Activated CD4-positive, alpha-beta T cell treated with anti-CD3 and anti-CD28 coated beads, Interleukin-2, Interleukin-6, amounts not matched to agents 100 ng/mL and 50 ng/mL, durations not matched to agents 16 hours and 8 hours (primary cell): ENCODE results near the gene URAD.
A peak's percentile ranks its signal among the peaks of the same experiment; 100 is the strongest.

Experiments
- DNase-seq: peaks from one replicate; pipeline ENCODE4 v3.0.0-alpha.2; 2020

The URAD gene

DNA sequence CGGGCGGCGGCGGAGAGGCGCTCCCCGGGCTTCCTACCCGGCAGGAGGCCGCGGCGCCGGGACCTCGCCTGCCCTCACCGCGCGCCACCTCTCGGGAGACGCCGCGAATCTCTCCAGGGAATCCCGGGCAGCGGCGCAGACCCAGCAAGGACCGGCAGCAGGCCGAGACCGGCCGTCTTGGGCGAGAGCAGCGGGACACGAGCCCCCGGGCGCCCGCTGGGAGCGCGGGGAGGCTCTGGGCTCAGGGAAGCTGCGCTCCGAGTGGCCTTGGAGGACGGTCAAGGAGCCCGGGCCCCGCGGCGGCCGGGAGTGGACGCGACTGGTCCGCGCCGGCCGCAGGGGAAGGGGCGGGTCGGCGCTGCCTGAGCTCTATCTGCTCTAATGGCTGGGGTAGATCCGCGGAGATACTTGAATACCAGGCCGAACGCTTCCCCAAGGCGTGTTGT, 34.1 kb downstream of the URAD start:
- no peak for DNase-seq

DNA sequence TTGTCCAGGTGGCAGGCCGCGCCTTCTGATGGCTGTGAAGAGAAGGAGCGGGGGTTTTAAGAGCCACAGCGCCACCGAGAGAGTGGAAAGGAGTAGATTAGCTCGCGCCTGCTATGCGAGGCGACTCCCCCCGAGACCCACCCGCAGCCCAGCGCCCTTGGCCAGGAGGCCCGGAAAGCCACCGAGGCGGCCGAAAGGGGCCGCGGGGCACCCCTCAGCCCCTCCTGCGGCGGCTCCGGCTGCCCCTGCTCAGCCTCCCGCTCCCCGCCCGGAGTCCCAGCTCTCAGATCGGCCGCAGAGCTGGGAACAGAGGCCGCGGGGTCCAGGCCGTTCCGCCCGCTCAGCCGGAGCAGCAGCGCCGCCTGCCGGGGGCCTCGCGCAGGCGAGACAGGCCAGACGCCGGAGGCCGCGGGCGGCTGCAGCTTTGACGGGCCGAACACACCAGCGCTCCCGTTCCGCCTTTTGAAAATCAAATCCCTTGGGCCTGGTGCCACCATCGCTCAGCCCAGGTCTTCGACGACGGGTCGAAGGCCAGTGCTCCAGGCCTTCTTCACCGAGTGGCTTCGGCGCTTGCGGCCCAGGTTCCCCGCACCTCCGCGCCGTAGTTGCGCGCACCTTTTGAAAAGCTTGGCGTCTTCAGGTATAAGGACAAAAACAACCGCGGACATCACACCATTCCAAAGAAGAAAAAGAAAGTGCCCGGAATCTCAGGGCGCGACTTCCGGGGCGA, 34.7 kb downstream of the URAD start:
- peak; percentile 82 for DNase-seq

DNA sequence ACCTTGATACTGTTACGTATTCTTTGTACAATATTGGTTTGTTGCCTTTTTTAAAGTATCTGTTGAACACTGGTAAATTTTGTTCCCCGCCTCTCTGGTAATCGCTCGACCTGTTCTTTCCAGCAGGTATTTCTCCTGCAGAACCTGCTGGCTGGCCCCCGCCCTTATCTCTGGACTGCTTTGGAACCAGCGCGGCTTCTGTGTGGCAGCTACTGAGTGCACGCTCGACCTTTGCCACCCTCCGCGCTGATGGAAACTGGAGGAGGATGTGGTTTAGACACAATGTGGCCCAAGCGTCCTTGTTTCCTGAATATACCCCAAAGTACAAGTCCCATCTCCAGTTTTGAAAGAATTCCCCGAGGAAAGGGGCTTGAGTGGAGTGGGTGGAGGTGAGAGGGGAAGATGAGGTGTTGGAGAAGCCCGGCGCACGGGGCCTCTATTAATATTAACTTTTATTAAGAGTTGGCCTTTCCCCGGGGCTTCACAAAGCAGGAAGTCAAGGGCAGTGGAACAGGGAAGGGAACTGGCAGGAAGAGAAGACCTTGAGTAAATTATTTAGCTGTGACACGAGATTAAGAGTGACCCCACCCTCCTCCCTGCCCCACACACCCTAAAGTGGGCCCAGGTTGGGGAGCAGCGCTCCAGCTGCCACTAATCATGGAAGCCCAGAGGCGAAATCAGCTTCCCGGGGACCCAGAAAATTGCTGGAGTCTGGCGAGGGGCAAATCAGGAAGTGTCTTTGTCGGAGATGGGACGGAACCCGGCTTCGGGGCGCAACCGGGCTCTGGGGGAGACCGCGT, 35.4 kb downstream of the URAD start:
- no peak for DNase-seq

DNA sequence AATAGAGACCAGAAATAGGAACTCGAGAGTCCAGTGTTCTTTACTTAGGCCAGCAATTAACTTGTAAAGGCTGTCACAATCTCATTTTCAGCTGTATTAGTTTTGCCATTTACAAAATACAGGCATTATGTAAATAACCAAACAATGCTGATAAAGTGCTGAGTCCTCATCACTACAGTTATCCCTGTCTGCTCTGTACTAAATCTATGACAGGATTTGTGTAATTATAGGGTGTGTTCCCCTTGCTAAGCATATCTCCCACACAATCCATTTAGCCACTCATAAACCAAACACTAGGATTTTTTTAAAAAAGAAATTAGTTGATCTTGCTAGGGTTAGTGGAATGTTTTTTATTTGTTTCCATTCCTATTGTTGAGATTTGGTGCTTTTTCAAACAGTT, 45.5 kb downstream of the URAD start:
- DNase-seq, result no peak

DNA sequence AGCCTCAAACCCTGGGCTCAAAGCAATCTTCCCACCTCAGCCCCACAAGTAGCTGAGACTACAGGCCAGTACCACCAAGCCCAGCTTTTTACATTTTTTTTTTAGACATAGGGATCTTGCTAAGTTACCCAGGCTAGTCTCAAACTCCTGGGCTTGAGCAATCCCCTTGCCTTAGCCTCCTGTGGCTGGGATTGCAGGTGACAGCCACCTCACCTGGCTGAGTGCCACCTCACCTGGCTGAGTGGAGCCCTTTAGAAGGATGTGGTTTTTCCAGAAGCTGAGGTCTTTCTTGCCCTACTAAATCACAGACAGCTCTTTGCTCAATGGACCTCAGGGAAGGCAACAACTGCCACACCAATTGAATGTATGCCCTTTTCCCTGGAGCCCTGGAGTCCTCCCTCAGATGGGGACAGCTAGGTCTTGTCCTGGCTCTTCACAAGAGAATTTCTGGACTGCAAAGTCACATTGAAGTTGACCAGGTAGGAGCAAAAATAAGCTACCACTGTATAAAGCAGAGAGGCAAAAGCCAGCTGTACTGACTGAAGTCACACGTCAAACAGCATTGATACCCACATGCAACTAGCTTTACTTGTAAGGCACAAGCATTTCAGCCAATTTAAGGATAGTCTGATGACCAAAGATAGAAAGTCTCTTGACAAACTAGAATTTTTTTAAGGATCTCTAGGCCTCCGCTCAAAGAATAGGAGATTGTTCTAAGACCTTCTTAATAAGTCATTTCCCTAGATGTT, 54.7 kb downstream of the URAD start:
- no peak for DNase-seq

DNA sequence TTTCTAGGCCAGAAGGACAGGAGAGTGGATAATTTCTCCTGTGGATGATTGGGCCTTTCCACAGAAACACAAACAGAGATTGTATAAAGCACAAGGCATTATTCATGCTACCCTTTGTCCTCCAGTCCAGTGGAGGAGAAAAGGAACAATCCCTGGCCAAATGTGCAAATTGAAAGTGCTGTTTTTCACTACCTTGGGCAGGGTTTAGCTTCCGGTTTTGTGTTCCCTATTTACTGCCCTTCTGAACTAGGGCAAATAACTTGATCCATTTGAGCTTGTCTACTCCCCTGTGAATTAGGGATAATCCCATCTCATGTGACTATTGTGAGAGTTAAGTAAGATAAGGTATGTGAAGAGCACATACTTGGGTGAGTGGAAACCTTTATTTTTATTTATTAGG, 55.4 kb downstream of the URAD start:
- no peak for DNase-seq

DNA sequence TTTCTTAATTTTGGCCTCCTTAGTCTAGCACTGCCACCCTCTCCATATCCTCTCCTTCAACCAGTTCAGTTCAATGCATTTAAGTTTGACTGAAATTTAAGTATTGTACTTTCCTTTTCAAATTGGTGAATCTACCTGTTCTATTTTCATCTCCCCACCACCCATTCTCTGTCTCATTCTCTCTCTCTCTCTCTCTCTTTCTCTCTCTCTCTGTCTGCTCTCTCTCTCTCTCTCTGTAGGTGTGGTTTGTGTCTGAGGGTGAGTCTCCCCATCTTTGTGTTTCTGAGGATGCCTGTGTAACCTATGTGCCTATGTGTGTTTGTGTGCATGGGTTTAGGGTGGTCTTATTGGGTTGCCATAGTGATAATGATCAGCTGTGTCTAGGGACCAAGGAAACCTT, 58.6 kb downstream of the URAD start:
- no peak for DNase-seq

DNA sequence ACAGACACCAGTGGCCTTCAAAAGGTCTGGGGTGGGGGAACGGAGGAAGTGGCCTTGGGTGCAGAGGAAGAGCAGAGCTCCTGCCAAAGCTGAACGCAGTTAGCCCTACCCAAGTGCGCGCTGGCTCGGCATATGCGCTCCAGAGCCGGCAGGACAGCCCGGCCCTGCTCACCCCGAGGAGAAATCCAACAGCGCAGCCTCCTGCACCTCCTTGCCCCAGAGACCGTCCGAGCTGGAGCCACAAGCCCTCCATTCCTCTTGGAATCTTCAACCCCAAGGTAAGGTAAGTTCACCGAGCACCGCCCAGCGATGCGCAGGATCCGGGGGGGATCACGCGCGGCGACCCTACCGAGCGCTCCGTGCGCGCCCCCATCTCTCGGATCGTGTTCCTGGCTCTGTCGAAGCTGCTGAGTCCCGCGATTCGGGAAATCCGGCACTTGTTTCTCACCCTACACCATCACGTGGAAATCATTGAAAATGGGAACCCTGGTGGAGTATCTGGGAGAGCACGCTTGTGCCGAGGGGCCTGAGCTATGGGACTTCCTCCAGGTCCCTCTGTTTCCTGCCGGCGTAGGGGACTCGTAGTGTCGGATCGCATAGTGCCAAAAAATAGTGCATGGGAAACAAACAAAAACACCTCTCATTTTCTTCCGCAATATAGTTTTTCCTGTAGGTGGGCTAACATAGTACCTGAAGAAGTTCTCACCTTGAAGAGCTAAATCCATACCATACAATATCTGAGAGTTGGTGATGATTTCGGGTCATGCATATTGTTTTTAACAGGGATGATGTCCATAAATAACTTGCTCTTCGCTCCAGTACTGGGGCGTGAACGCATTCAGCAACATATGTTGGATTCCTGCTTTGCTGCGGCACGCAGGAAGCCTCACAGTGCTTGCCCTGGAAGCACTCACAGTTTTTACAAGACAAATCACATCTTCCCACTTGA, 59.4 kb downstream of the URAD start:
- DNase-seq, result no peak

DNA sequence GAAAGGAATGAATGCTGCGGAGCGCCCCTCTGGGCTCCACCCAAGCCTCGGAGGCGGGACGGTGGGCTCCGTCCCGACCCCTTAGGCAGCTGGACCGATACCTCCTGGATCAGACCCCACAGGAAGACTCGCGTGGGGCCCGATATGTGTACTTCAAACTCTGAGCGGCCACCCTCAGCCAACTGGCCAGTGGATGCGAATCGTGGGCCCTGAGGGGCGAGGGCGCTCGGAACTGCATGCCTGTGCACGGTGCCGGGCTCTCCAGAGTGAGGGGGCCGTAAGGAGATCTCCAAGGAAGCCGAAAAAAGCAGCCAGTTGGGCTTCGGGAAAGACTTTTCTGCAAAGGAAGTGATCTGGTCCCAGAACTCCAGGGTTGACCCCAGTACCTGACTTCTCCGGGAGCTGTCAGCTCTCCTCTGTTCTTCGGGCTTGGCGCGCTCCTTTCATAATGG, 60.1 kb downstream of the URAD start:
- DNase-seq, result no peak
